ENCODE data around the gene PTBP1.

Gene PTBP1

GRCh38 chr19:772730-773436 lies 24.4 kb upstream of the PTBP1 start:
- DNase-seq (ENCODE audit: low spot score): no peak

- no peak for DNase-seq (ENCODE audit: low spot score)
These were observed 20.7 kb upstream of the PTBP1 start for GRCh38 chr19:776549-776948.

GRCh38 chr19:778910-779653 lies 18.2 kb upstream of the PTBP1 start:
- no peak for DNase-seq (ENCODE audit: low spot score)

GRCh38 chr19:780935-781334 lies 16.3 kb upstream of the PTBP1 start:
- DNase-seq (ENCODE audit: low spot score): no peak

- no peak for DNase-seq (ENCODE audit: low spot score)
These were observed 15.5 kb upstream of the PTBP1 start for GRCh38 chr19:781800-782184.

GRCh38 chr19:782185-782877 lies 14.9 kb upstream of the PTBP1 start:
- DNase-seq (ENCODE audit: low spot score): no peak

- DNase-seq (ENCODE audit: low spot score): no peak
These were observed 14.2 kb upstream of the PTBP1 start for GRCh38 chr19:782878-783668.

GRCh38 chr19:784541-784940 lies 12.7 kb upstream of the PTBP1 start:
- no peak for DNase-seq (ENCODE audit: low spot score)

- DNase-seq (ENCODE audit: low spot score): no peak
These were observed 9.7 kb upstream of the PTBP1 start for GRCh38 chr19:787536-787935.

GRCh38 chr19:788686-788982 lies 8.6 kb upstream of the PTBP1 start:
- no peak for DNase-seq (ENCODE audit: low spot score)

- no peak for DNase-seq (ENCODE audit: low spot score)
These were observed 8.1 kb upstream of the PTBP1 start for GRCh38 chr19:788983-789700.

GRCh38 chr19:789701-790060 lies 7.6 kb upstream of the PTBP1 start:
- DNase-seq (ENCODE audit: low spot score): no peak

- DNase-seq (ENCODE audit: low spot score): no peak
These were observed 6.2 kb upstream of the PTBP1 start for GRCh38 chr19:791007-791566.

GRCh38 chr19:791567-792305 lies 5.5 kb upstream of the PTBP1 start:
- no peak for DNase-seq (ENCODE audit: low spot score)

- no peak for DNase-seq (ENCODE audit: low spot score)
These were observed 4.9 kb upstream of the PTBP1 start for GRCh38 chr19:792306-792885.

- DNase-seq (ENCODE audit: low spot score): no peak
These were observed 3.4 kb upstream of the PTBP1 start for GRCh38 chr19:793806-794205.

- no peak for DNase-seq (ENCODE audit: low spot score)
These were observed 2.1 kb upstream of the PTBP1 start for GRCh38 chr19:795073-795611.

GRCh38 chr19:795691-796581 lies 1.3 kb upstream of the PTBP1 start:
- DNase-seq (ENCODE audit: low spot score): no peak

Data from Ammon's horn (tissue), 1 donor.